Ovary (tissue), 3 donors: ENCODE results near the gene HOPX.

Source experiments
- CTCF ChIP-seq, 3 donors: fragments of 450-650 bp in 2 of 3; fragments of 200-600 bp in 1 of 3; IDR thresholded peaks; one replicate each; pipeline versions ENCODE4 v1.5.1 to v1.8.0; 2016 to 2022; ENCODE audit warnings: antibody characterized with exemption in 3 of 3, mild to moderate bottlenecking in 1 of 3
- EP300 ChIP-seq: sonication (generic); formaldehyde crosslinking; IDR thresholded peaks from one replicate; pipeline ENCODE4 v1.6.1; 2017; ENCODE audit warnings: antibody characterized with exemption
- POLR2A ChIP-seq: fragments of 450-650 bp; IDR thresholded peaks from one replicate; pipeline ENCODE4 v1.6.1; 2017; ENCODE audit warnings: antibody characterized with exemption, mild to moderate bottlenecking, moderate library complexity
- donor health status: DM: no; HTN: no; CAD: no.

- TF ChIP-seq CTCF (IDR thresholded peaks at IDR 0.05) (no peak), POLR2A (no peak), EP300 (no peak)
Observed at GRCh38 chr4:56657818-56658217, 23.3 kb downstream of the HOPX start.
